ENCODE data around the gene SNX32.
"Not testable (repeated sequence)": the region's sequence is repeated elsewhere in the genome, so short reads cannot be mapped to it uniquely, and the experiment has no call there.

SNX32 gene

DNA sequence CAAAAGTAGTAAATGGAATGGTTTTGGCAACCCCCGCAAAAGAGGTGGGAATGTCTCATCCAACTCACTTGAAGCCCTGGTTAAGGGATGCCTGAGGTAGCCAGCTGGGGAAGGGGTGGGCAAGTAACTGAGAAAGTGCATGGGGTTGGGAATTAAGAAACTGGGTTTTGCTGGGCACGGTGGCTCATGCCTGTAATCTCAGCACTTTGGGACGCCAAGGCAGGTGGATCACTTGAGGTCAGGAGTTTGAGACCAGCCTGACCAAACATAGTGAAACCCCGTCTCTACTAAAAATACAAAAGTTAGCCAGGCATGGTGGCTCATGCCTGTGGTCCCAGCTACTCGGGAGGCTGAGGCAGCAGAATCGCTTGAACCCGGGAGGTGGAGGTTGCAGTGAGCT lies 14.9 kb downstream of the SNX32 start:
- H3K4me3 ChIP-seq (ENCODE audit: insufficient read depth in 1 of 2, low read depth in 1 of 2, low read length in 2 of 2), result not testable (repeated sequence)
- 80% methylated on average over 7 of the region's 7 CpGs for WGBS

DNA sequence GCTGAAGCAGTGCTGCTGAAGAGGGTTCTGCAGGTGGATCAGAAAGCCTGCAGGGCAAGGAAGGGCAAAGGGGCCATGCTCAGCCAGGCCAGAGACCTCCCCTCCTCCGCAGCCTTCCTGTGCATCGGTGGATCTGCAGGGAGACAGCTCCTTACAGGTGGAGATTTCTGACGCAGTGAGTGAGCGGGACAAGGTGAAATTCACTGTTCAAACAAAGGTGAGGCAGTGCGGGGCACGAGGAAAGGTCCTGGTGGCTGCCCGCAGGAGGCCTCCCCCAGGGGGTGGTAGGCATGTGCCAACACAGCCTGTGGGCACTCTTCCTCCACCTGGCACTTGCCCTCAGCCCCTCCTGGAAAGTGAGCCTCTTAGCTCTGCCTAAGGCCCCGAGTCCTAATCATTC lies 15.6 kb downstream of the SNX32 start:
- Histone ChIP-seq H3K36me3 (ENCODE audit: control insufficient read depth in 1 of 2, insufficient read depth in 2 of 2, low read depth in 1 of 2, low read length in 2 of 2) (peaks cover 36 to 44% of the 10 kb centered on the region in 2 experiments), H2AK5ac (ENCODE audit: low read length, severe bottlenecking) (no peak overlapping the region), H3K18ac (ENCODE audit: low read depth in 1 of 2, low read length in 2 of 2) (no peak overlapping the region), H3K4me2 (ENCODE audit: low read length, poor library complexity, severe bottlenecking) (no peak overlapping the region), H3K4ac (ENCODE audit: low read depth in 1 of 2, low read length in 2 of 2) (no peak overlapping the region), H3K4me3 (ENCODE audit: insufficient read depth in 1 of 2, low read depth in 1 of 2, low read length in 2 of 2) (no peak overlapping the region), H4K91ac (ENCODE audit: low read length) (no peak overlapping the region), H3K14ac (ENCODE audit: low read length in 2 of 2) (no peak overlapping the region), H3K27me3 (ENCODE audit: control insufficient read depth in 1 of 2, insufficient read depth in 1 of 2, low read length in 2 of 2) (no peaks in the 10 kb centered on the region), H3K79me1 (replicated peaks; ENCODE audit: low read length, poor library complexity, severe bottlenecking) (peaks cover 5% of the 10 kb centered on the region), H3K23ac (ENCODE audit: low read length in 2 of 2) (no peak overlapping the region), H2BK5ac (ENCODE audit: low read depth, low read length, poor library complexity, severe bottlenecking) (no peak overlapping the region), H3K27ac (ENCODE audit: low read length, poor library complexity, severe bottlenecking) (no peak overlapping the region), H3K4me1 (ENCODE audit: control insufficient read depth, insufficient read depth, low read depth, low read length) (peaks cover 16% of the 10 kb centered on the region), H3K9me3 (ENCODE audit: control insufficient read depth, low read length) (peaks cover 5% of the 10 kb centered on the region), H3K9ac (ENCODE audit: low read length) (no peak overlapping the region), H2BK15ac (ENCODE audit: low read depth, poor library complexity, severe bottlenecking) (no peak overlapping the region), H2BK120ac (ENCODE audit: low read depth, low read length) (no peak overlapping the region), H2AFZ (ENCODE audit: low read depth, low read length) (no peak overlapping the region), H2BK12ac (ENCODE audit: low read length in 2 of 2) (no peak overlapping the region), H4K8ac (ENCODE audit: low read length) (no peak overlapping the region)
- 87% methylated on average over 7 of the region's 8 CpGs for WGBS
- DNase-seq, result no peak

More for the DNA sequence above, 14.9 kb downstream of the SNX32 start:
- H2AK5ac ChIP-seq (ENCODE audit: low read length, severe bottlenecking); H3K79me1 ChIP-seq (replicated peaks; ENCODE audit: low read length, poor library complexity, severe bottlenecking); H2BK12ac ChIP-seq (ENCODE audit: low read length in 2 of 2); H3K4me2 ChIP-seq (ENCODE audit: low read length, poor library complexity, severe bottlenecking); H3K23ac ChIP-seq (ENCODE audit: low read length in 2 of 2); H4K8ac ChIP-seq (ENCODE audit: low read length); H3K4ac ChIP-seq (ENCODE audit: low read depth in 1 of 2, low read length in 2 of 2); H4K91ac ChIP-seq (ENCODE audit: low read length); H3K27ac ChIP-seq (ENCODE audit: low read length, poor library complexity, severe bottlenecking); H3K14ac ChIP-seq (ENCODE audit: low read length in 2 of 2); H3K18ac ChIP-seq (ENCODE audit: low read depth in 1 of 2, low read length in 2 of 2); H2BK15ac ChIP-seq (ENCODE audit: low read depth, poor library complexity, severe bottlenecking); H3K9me3 ChIP-seq (ENCODE audit: control insufficient read depth, low read length); H2AFZ ChIP-seq (ENCODE audit: low read depth, low read length); H2BK5ac ChIP-seq (ENCODE audit: low read depth, low read length, poor library complexity, severe bottlenecking); H3K9ac ChIP-seq (ENCODE audit: low read length); H2BK120ac ChIP-seq (ENCODE audit: low read depth, low read length); DNase-seq; H3K27me3 ChIP-seq (ENCODE audit: control insufficient read depth in 1 of 2, insufficient read depth in 1 of 2, low read length in 2 of 2): not testable (repeated sequence)
- Histone ChIP-seq H3K4me1 (ENCODE audit: control insufficient read depth, insufficient read depth, low read depth, low read length) (peaks cover 11% of the 10 kb centered on the region), H3K36me3 (ENCODE audit: control insufficient read depth in 1 of 2, insufficient read depth in 2 of 2, low read depth in 1 of 2, low read length in 2 of 2) (peaks cover 30 to 37% of the 10 kb centered on the region in 2 experiments)

DNA sequence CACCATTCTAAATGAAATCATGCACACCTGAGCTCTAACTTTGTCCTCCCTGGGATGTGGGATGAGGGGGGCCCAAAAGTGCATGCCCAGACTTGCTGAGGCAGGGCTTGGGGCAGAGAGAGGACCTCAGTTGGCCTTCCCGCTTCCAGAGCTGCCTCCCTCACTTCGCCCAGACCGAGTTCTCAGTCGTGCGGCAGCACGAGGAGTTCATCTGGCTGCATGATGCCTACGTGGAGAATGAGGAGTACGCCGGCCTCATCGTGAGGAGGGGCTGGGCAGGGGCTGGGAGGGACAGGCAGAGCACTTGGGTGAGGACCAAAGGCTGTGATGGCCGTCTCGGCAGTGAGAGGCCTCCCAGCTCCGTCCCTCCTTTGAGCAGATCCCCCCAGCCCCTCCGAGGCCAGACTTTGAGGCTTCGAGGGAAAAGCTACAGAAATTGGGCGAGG lies 16.0 kb downstream of the SNX32 start:
- H3K36me3 ChIP-seq (ENCODE audit: control insufficient read depth in 1 of 2, insufficient read depth in 2 of 2, low read depth in 1 of 2, low read length in 2 of 2), result peaks cover 41 to 48% of the 10 kb centered on the region in 2 experiments
- no peak overlapping the region for H3K9ac ChIP-seq (ENCODE audit: low read length)
- H3K27me3 ChIP-seq (ENCODE audit: control insufficient read depth in 1 of 2, insufficient read depth in 1 of 2, low read length in 2 of 2), result no peaks in the 10 kb centered on the region
- H3K9me3 ChIP-seq (ENCODE audit: control insufficient read depth, low read length), result peaks cover 5% of the 10 kb centered on the region
- H2BK12ac ChIP-seq (ENCODE audit: low read length in 2 of 2), result no peak overlapping the region
- H2BK120ac ChIP-seq (ENCODE audit: low read depth, low read length), result no peak overlapping the region
- no peak overlapping the region for H3K14ac ChIP-seq (ENCODE audit: low read length in 2 of 2)
- H4K8ac ChIP-seq (ENCODE audit: low read length), result no peak overlapping the region
- WGBS, result 78% methylated on average over 16 of the region's 16 CpGs
- no peak overlapping the region for H3K4me3 ChIP-seq (ENCODE audit: insufficient read depth in 1 of 2, low read depth in 1 of 2, low read length in 2 of 2)
- no peak overlapping the region for H4K91ac ChIP-seq (ENCODE audit: low read length)
- no peak overlapping the region for H2BK15ac ChIP-seq (ENCODE audit: low read depth, poor library complexity, severe bottlenecking)
- peaks cover 18% of the 10 kb centered on the region for H3K4me1 ChIP-seq (ENCODE audit: control insufficient read depth, insufficient read depth, low read depth, low read length)
- H3K27ac ChIP-seq (ENCODE audit: low read length, poor library complexity, severe bottlenecking), result no peak overlapping the region
- no peak overlapping the region for H3K18ac ChIP-seq (ENCODE audit: low read depth in 1 of 2, low read length in 2 of 2)
- no peak overlapping the region for H2AK5ac ChIP-seq (ENCODE audit: low read length, severe bottlenecking)
- no peak for DNase-seq
- no peak overlapping the region for H2AFZ ChIP-seq (ENCODE audit: low read depth, low read length)
- H3K4me2 ChIP-seq (ENCODE audit: low read length, poor library complexity, severe bottlenecking), result no peak overlapping the region
- no peak overlapping the region for H3K23ac ChIP-seq (ENCODE audit: low read length in 2 of 2)
- no peak overlapping the region for H3K4ac ChIP-seq (ENCODE audit: low read depth in 1 of 2, low read length in 2 of 2)
- no peak overlapping the region for H2BK5ac ChIP-seq (ENCODE audit: low read depth, low read length, poor library complexity, severe bottlenecking)
- H3K79me1 ChIP-seq (replicated peaks; ENCODE audit: low read length, poor library complexity, severe bottlenecking), result peaks cover 5% of the 10 kb centered on the region

- no peak overlapping the region for H3K4ac ChIP-seq (ENCODE audit: low read depth in 1 of 2, low read length in 2 of 2)
- H4K8ac ChIP-seq (ENCODE audit: low read length), result no peak overlapping the region
- no peak overlapping the region for H3K14ac ChIP-seq (ENCODE audit: low read length in 2 of 2)
- no peak overlapping the region for H2BK5ac ChIP-seq (ENCODE audit: low read depth, low read length, poor library complexity, severe bottlenecking)
- H3K23ac ChIP-seq (ENCODE audit: low read length in 2 of 2), result no peak overlapping the region
- H3K4me2 ChIP-seq (ENCODE audit: low read length, poor library complexity, severe bottlenecking), result no peak overlapping the region
- no peak overlapping the region for H2BK12ac ChIP-seq (ENCODE audit: low read length in 2 of 2)
- no peak overlapping the region for H2AK5ac ChIP-seq (ENCODE audit: low read length, severe bottlenecking)
- H2BK15ac ChIP-seq (ENCODE audit: low read depth, poor library complexity, severe bottlenecking), result no peak overlapping the region
- DNase-seq, result no peak
- no peak overlapping the region for H4K91ac ChIP-seq (ENCODE audit: low read length)
- no peaks in the 10 kb centered on the region for H3K27me3 ChIP-seq (ENCODE audit: control insufficient read depth in 1 of 2, insufficient read depth in 1 of 2, low read length in 2 of 2)
- H3K9me3 ChIP-seq (ENCODE audit: control insufficient read depth, low read length), result peaks cover 5% of the 10 kb centered on the region
- peaks cover 22% of the 10 kb centered on the region for H3K4me1 ChIP-seq (ENCODE audit: control insufficient read depth, insufficient read depth, low read depth, low read length)
- no peak overlapping the region for H3K9ac ChIP-seq (ENCODE audit: low read length)
- no peak overlapping the region for H2BK120ac ChIP-seq (ENCODE audit: low read depth, low read length)
- H3K27ac ChIP-seq (ENCODE audit: low read length, poor library complexity, severe bottlenecking), result no peak overlapping the region
- no peak overlapping the region for H2AFZ ChIP-seq (ENCODE audit: low read depth, low read length)
- no peak overlapping the region for H3K18ac ChIP-seq (ENCODE audit: low read depth in 1 of 2, low read length in 2 of 2)
- H3K79me1 ChIP-seq (replicated peaks; ENCODE audit: low read length, poor library complexity, severe bottlenecking), result peaks cover 5% of the 10 kb centered on the region
- peaks cover 47 to 55% of the 10 kb centered on the region in 2 experiments for H3K36me3 ChIP-seq (ENCODE audit: control insufficient read depth in 1 of 2, insufficient read depth in 2 of 2, low read depth in 1 of 2, low read length in 2 of 2)
- WGBS, result 89% methylated on average over 20 of the region's 20 CpGs
- H3K4me3 ChIP-seq (ENCODE audit: insufficient read depth in 1 of 2, low read depth in 1 of 2, low read length in 2 of 2), result no peak overlapping the region
Observed at GRCh38 chr11:65850217-65851082, 16.7 kb downstream of the SNX32 start.
